Kidney (tissue), 14 donors: ENCODE measurements around the gene BAIAP3. TPM values are rescaled to one million over a fixed set of nuclear protein-coding genes. Genes with fewer than 3 reads are reported as not detected.
A peak's percentile ranks its signal among the peaks of the same experiment; 100 is the strongest.

ENCODE experiments used
- DNase-seq, 5 donors: peaks; one replicate each; pipeline ENCODE4 v3.0.0-alpha.2; 2013 to 2020
- FAIRE-seq: peaks from 2 replicates; lab custom pipeline; 2012; peaks lifted over from hg19 to GRCh38; lab: Jason Lieb, UNC
- H3K27ac ChIP-seq, 2 donors: one replicate each; pipeline ENCODE4 v1.7.0; 2013; ENCODE audit warnings: low read depth in 2 of 2, low read length in 2 of 2, inconsistent platforms in 1 of 2
- H3K27me3 ChIP-seq: one replicate; pipeline ENCODE4 v1.7.1; 2013; ENCODE audit warnings: low read length, inconsistent platforms; ENCODE audit not compliant: control insufficient read depth, insufficient read depth
- H3K36me3 ChIP-seq, 3 donors: one replicate each; pipeline versions ENCODE4 v1.7.0 to v1.7.1; 2013; ENCODE audit warnings: low read length in 3 of 3, control low read depth in 1 of 3, inconsistent platforms in 1 of 3; ENCODE audit not compliant: insufficient read depth in 3 of 3, control insufficient read depth in 2 of 3
- H3K4me1 ChIP-seq, 3 donors: one replicate each; pipeline versions ENCODE4 v1.7.0 to v1.7.1; 2013; ENCODE audit warnings: low read length in 3 of 3, inconsistent platforms in 1 of 3, low read depth in 1 of 3; ENCODE audit not compliant: control insufficient read depth in 2 of 3, insufficient read depth in 2 of 3
- H3K4me3 ChIP-seq, 3 donors: one replicate each; pipeline versions ENCODE4 v1.7.0 to v1.8.1; 2013; ENCODE audit warnings: low read length in 3 of 3, control low read depth in 1 of 3, inconsistent platforms in 1 of 3
- H3K9ac ChIP-seq, 3 donors: one replicate each; pipeline versions ENCODE4 v1.7.0 to v1.7.1; 2013; ENCODE audit warnings: low read length in 3 of 3, control low read depth in 1 of 3, inconsistent platforms in 1 of 3
- H3K9me3 ChIP-seq, 3 donors: one replicate each; pipeline versions ENCODE4 v1.7.0 to v1.7.1; 2013; ENCODE audit warnings: low read length in 3 of 3, control low read depth in 1 of 3, inconsistent platforms in 1 of 3; ENCODE audit not compliant: control insufficient read depth in 2 of 3, insufficient read depth in 1 of 3
- intact Hi-C: fragments of 100-400 bp; cut with DNase I; formaldehyde crosslinking; loops from one replicate; pipeline ENCODE4 v1.11.1; 2022
- polyA plus RNA-seq: library from polyadenylated mRNA; stranded (reverse); fragments of 350-450 nt; fragmentation: Illumina TruSeq; extraction: RNeasy Lipid Tissue Mini Kit (QIAGEN cat#74804); gene quantifications from one replicate; pipeline ENCODE4 v1.2.3, GENCODE V29; 2014; ENCODE audit warnings: low read depth, low replicate concordance; ENCODE audit not compliant: insufficient read depth
- total RNA-seq: library from RNA; stranded (reverse); fragmentation: NEBNext Ultra II Directional; extraction: Animal tissue kit (Norgen Biotek cat#: 25700); gene quantifications from one replicate; pipeline ENCODE4 v1.2.1, GENCODE V29; 2021
- TF ChIP-seq, protein P1 (sequence below): IDR thresholded peaks from 3 replicates; pipeline ENCODE4 v1.5.1; 2012; ENCODE audit warnings: mild to moderate bottlenecking, moderate library complexity, borderline replicate concordance; ENCODE audit not compliant: insufficient read depth; ENCODE audit errors: extremely low read depth
- donor health status: control.
- donor health status: control.
- donor health status: control.
- donor health status: control.
- donor health status: control.
- donor health status: DM: yes; HTN: yes; CAD: no.
- donor health status: Normal renal cell carcinoma (clear cell type).

BAIAP3 gene
- total and polyA plus RNA-seq, 2 donors from 2014 or later, result 8.0 to 8.2 TPM

DNA sequence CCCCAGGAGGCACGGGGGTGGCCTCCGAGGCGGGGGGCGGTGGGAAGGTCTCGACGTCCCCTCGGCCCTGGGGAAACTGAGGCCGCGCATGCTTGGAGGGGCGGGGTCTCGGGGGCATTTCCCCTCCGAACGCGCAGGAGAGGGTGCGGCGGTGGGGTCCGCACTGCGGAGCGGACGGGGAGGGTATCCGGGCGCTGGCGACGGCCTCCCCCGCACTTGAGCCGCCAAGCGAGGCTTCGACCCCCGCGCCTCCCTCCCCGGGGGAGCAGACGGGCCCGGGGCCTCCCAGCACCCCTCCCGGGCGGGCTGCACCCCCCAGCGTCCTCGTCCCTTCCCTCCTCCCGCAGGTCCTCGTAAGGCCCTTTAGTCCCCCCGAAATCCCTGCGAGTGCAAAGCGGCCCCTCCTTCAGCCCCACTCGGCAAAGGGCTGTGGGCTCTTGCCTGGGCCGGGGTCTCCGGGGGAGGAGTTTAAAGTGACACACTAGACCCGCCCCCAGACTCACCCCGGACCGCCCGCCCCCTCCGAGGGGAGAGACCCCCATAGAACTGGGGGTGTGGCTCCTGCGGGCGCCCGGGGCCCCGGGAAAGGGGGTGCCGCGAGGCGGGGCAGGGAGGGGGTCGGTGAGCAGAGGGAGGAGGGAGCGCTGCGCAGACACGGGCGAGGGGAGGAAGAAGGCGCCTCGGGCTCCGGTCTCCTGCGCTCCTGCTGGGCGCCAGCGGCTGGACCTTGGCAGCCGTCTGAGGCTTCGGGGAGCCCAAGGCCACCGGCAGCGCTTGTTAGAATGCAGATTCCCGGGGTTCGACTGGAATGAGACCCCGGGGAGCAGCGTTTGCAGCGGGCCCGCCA, 632 bp downstream of the BAIAP3 start:
- intact Hi-C loops, result no loop called here
- peaks cover 0 to 14% (median 13%) of the 10 kb centered on the region in 3 donors for H3K4me1 ChIP-seq
- FAIRE-seq (no peak), DNase-seq (peak in 2 of 5 donors; percentile 37 to 73)
- TF ChIP-seq, protein P1, sequence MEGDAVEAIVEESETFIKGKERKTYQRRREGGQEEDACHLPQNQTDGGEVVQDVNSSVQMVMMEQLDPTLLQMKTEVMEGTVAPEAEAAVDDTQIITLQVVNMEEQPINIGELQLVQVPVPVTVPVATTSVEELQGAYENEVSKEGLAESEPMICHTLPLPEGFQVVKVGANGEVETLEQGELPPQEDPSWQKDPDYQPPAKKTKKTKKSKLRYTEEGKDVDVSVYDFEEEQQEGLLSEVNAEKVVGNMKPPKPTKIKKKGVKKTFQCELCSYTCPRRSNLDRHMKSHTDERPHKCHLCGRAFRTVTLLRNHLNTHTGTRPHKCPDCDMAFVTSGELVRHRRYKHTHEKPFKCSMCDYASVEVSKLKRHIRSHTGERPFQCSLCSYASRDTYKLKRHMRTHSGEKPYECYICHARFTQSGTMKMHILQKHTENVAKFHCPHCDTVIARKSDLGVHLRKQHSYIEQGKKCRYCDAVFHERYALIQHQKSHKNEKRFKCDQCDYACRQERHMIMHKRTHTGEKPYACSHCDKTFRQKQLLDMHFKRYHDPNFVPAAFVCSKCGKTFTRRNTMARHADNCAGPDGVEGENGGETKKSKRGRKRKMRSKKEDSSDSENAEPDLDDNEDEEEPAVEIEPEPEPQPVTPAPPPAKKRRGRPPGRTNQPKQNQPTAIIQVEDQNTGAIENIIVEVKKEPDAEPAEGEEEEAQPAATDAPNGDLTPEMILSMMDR, result no peak
- peak overlapping the region in 1 of 3 donors; percentile 25 for H3K4me3 ChIP-seq
- H3K36me3 ChIP-seq, result no peaks in the 10 kb centered on the region
- H3K9me3 ChIP-seq, result no peaks in the 10 kb centered on the region
- H3K27ac ChIP-seq, result no peak overlapping the region
- H3K9ac ChIP-seq, result no peak overlapping the region
- peaks cover 13% of the 10 kb centered on the region for H3K27me3 ChIP-seq

DNA sequence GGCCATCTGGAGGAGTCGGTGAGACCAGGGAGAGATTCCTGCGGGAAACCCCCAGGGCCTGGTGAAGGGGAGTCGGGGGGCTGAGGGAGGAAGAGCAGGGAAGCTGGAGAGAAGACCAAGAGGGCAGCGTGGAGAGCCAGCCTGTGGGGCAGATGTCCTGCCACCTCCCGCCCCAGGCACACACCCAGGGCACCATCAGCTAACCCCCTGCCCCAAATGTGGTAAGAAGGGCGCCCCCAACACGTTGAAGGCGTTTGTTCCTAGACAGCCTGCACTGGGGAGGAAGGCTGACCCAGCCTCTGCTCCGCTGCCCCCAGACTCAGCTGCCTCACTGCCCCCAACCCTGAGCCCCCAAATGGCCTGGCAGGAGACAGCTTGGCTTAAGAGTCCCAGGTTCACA, 1.3 kb downstream of the BAIAP3 start:
- H3K9ac ChIP-seq, result no peak overlapping the region
- peaks cover 0 to 14% (median 13%) of the 10 kb centered on the region in 3 donors for H3K4me1 ChIP-seq
- TF ChIP-seq, protein P1, result no peak
- H3K27ac ChIP-seq, result no peak overlapping the region
- intact Hi-C loops, result no loop called here
- H3K4me3 ChIP-seq, result no peak overlapping the region
- FAIRE-seq (no peak), DNase-seq (no peak)
- no peaks in the 10 kb centered on the region for H3K9me3 ChIP-seq
- H3K27me3 ChIP-seq, result peaks cover 13% of the 10 kb centered on the region
- no peaks in the 10 kb centered on the region for H3K36me3 ChIP-seq

DNA sequence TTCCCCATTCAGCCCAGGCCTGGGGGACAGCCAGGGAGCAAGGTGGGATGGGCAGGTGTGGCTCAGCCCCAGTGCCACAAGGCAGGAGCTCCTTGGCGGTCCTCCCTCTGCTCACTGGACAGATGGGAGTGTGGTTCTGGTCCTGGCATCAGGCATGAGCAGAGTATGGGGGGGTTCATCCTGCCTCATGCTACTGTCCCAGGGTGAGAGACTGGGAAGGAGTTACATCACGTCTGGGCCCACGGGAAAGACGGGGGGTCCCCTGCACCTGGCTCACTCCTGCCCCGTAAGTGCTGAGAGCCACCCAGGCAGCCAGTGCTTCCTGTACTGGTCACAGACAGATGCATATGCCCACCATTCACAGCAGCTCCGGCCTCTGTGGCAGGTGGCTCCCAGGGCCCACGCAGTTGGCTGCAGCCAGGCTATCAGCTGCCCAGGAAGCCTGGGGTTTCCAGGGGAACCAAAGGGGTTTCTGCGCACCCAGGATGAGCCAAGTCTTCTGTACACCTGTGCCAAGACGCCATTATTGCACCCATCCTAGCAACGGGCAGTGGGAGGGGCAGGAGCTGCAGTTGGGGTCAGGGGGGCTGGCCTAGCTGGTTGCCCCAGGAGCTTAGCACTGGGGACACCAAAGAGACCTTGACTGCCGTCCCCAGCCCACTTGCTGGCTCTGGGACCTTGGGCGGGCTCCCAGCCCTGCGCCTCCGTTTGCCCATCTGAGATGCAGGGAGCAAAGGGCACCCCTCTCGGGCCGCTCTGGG, 1.9 kb downstream of the BAIAP3 start:
- H3K4me3 ChIP-seq, result no peak overlapping the region
- H3K36me3 ChIP-seq, result peaks cover 0 to 3% (median 0%) of the 10 kb centered on the region in 3 donors
- FAIRE-seq (no peak), DNase-seq (no peak)
- H3K9me3 ChIP-seq, result no peaks in the 10 kb centered on the region
- no peak overlapping the region for H3K9ac ChIP-seq
- TF ChIP-seq, protein P1, result no peak
- intact Hi-C loops, result no loop called here
- peaks cover 0 to 14% (median 13%) of the 10 kb centered on the region in 3 donors for H3K4me1 ChIP-seq
- peaks cover 13% of the 10 kb centered on the region for H3K27me3 ChIP-seq
- H3K27ac ChIP-seq, result no peak overlapping the region
